ENCODE results near the gene HRH2.

DNA sequence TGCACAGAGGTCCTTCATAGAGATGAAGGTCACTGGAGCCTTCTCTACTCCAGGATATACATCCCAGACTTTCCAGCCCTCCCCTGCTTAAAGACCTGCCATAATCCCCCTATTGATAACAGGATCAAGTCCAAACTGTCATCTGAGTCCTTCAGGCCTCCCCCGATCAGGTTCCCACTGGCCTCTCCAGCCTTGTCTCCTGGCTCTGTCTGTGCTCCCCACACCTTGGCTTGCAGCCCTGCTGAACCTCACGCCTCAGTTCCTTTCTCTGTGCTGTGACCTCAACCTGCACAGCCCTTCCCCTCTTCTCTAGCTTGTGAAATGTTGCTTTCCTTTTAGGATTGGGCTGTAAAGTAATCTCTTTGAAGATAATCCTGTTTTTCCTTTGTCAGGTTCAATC, 2.5 kb upstream of the HRH2 start:
- TF ChIP-seq, protein P1, sequence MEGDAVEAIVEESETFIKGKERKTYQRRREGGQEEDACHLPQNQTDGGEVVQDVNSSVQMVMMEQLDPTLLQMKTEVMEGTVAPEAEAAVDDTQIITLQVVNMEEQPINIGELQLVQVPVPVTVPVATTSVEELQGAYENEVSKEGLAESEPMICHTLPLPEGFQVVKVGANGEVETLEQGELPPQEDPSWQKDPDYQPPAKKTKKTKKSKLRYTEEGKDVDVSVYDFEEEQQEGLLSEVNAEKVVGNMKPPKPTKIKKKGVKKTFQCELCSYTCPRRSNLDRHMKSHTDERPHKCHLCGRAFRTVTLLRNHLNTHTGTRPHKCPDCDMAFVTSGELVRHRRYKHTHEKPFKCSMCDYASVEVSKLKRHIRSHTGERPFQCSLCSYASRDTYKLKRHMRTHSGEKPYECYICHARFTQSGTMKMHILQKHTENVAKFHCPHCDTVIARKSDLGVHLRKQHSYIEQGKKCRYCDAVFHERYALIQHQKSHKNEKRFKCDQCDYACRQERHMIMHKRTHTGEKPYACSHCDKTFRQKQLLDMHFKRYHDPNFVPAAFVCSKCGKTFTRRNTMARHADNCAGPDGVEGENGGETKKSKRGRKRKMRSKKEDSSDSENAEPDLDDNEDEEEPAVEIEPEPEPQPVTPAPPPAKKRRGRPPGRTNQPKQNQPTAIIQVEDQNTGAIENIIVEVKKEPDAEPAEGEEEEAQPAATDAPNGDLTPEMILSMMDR (optimal IDR thresholded peaks at IDR 0.05 in 1 of 3, IDR thresholded peaks at IDR 0.05 in 1 of 3, conservative IDR thresholded peaks at IDR 0.05 in 1 of 3; ENCODE audit: extremely low read depth in 1 of 3, insufficient read depth in 2 of 3, low read length in 3 of 3): no peak
- no peak for TF ChIP-seq EZH2 (IDR thresholded peaks at IDR 0.05; ENCODE audit: low read length)
